Heart left ventricle (tissue), 16 donors: ENCODE data around the gene PDE4DIP. TPM values are rescaled to one million over a fixed set of nuclear protein-coding genes. Genes with fewer than 3 reads are reported as not detected.
"Not testable (repeated sequence)": the region's sequence is repeated elsewhere in the genome, so short reads cannot be mapped to it uniquely, and the experiment has no call there.

Source experiments
- ATAC-seq, 4 donors: fragments of 200-7000 bp; cut with Tn5 transposase; one replicate each; pipeline ENCODE4 v1.9.1; 2020 to 2022; ENCODE audit warnings: moderate library complexity in 4 of 4, mild to moderate bottlenecking in 3 of 4, moderate number of reproducible peaks in 1 of 4
- DNase-seq, 5 donors: peaks; one replicate each; pipeline ENCODE4 v3.0.0-alpha.2; 2020
- H3K27ac ChIP-seq, 12 donors: fragments of 200-600 bp; sonication (generic) in 4 of 12; one replicate each; pipeline versions ENCODE4 v1.5.0 to v1.8.0; 2016 to 2022; ENCODE audit warnings: mild to moderate bottlenecking in 2 of 12
- H3K27me3 ChIP-seq, 9 donors: fragments of 200-600 bp; sonication (generic) in 2 of 9; one replicate each; pipeline versions ENCODE4 v1.5.1 to v1.8.0; 2016 to 2022; ENCODE audit warnings: mild to moderate bottlenecking in 3 of 9
- H3K36me3 ChIP-seq, 9 donors: fragments of 200-600 bp; sonication (generic) in 2 of 9; one replicate each; pipeline versions ENCODE4 v1.5.0 to v1.8.0; 2018 to 2022; ENCODE audit warnings: mild to moderate bottlenecking in 2 of 9
- H3K4me1 ChIP-seq, 12 donors: fragments of 200-600 bp; sonication (generic) in 4 of 12; one replicate each; pipeline versions ENCODE4 v1.5.0 to v1.8.0; 2016 to 2022; ENCODE audit warnings: mild to moderate bottlenecking in 3 of 12
- H3K4me3 ChIP-seq, 12 donors: fragments of 200-600 bp; sonication (generic) in 4 of 12; one replicate each; pipeline versions ENCODE4 v1.5.0 to v1.8.0; 2017 to 2022; ENCODE audit warnings: mild to moderate bottlenecking in 9 of 12, moderate library complexity in 4 of 12
- H3K9me3 ChIP-seq, 12 donors: fragments of 200-600 bp; sonication (generic) in 4 of 12; one replicate each; pipeline versions ENCODE4 v1.5.0 to v1.8.0; 2016 to 2022; ENCODE audit warnings: mild to moderate bottlenecking in 1 of 12
- WGBS, 4 donors: extraction: QIAGEN DNeasy Blood & Tissue Kit in 2 of 4; methylation state at CpG; one replicate each; pipeline versions ENCODE4 v1.1.5 to v1.1.7; 2013 to 2018; 5-methylcytosine and 5-hydroxymethylcytosine counted together
- intact Hi-C, 10 donors: fragments of 100-400 bp; cut with DNase I; formaldehyde crosslinking; loops; one replicate each; pipeline versions ENCODE4 v1.11.1 to v1.14.2; 2022
- long read RNA-seq, 3 donors: library from polyadenylated mRNA; unstranded; transcript quantifications; one replicate each; pipeline ENCODE4 v2.0.0, GENCODE V29; 2020 to 2021
- polyA plus RNA-seq, 2 donors: library from polyadenylated mRNA; stranded (reverse); fragments of 200-250 nt; gene quantifications; one replicate each; pipeline ENCODE4 v1.2.3, GENCODE V29; 2013
- total RNA-seq, 9 donors: library from RNA; depleted of rRNA in 2 of 9; stranded (reverse); fragments of >200 nt in 2 of 9; fragmentation: NEBNext Ultra II Directional in 3 of 9; extraction: Animal tissue kit (Norgen Biotek cat#: 25700) in 3 of 9; gene quantifications; one replicate each; pipeline versions ENCODE4 v1.1.0 to v1.2.4, GENCODE V29; 2016 to 2023
- donor health status: ischemic (EF 13 %, LVEDD 7.1; RV severe dilation, severe dysfunction).
- donor health status: healthy with polysubstance abuse.
- donor health status: DM: no; HTN: yes; CAD: no.
- donor health status: DM: no; HTN: no; CAD: no.
- donor health status: ischemic (EF 25% LVEDD 6.9; RV normal size, moderate dysfunction).
- donor health status: ischemic (EF 25% LVEDD 5.7; RV mildly dilated, moderate dysfunction).
- donor health status: healthy.
- donor health status: DM: yes; HTN: yes; CAD: no.
- donor health status: ischemic (EF 35%, LVEDD 5.7; RV mildly dilated, moderate dysfunction).
- donor health status: nonischemic (EF 11% LVEDD 7.7; RV severe dilation, severe dysfunction).
- donor health status: DM: yes; HTN: yes; CAD: no.
- donor health status: PGD.
- donor health status: ischemic (EF 29% LVEDD 5.4; RV normal size, mild dysfunction).
- donor health status: nonischemic (EF 23%, LVEDD 6.1; RV moderate dilation, normal function).

The PDE4DIP gene
- total RNA-seq: 1,000 to 10,000 TPM; 1,299 to 2,892 (median 2,435) TPM
- polyA plus RNA-seq: 100 to 1,000 TPM; 614 to 835 TPM
- long read RNA-seq, donor 1, full-length matches to known transcripts: 118 of 1,233 reads
- long read RNA-seq, donor 1, partial matches to known transcripts: 987 of 1,233 reads
- long read RNA-seq, donor 1, other reads (novel, unspliced or antisense): 128 of 1,233 reads
- long read RNA-seq, donor 2, full-length matches to known transcripts: 141 of 2,602 reads
- long read RNA-seq, donor 2, partial matches to known transcripts: 2,331 of 2,602 reads
- long read RNA-seq, donor 2, other reads (novel, unspliced or antisense): 130 of 2,602 reads
- long read RNA-seq, donor 3, full-length matches to known transcripts: 110 of 1,045 reads
- long read RNA-seq, donor 3, partial matches to known transcripts: 806 of 1,045 reads
- long read RNA-seq, donor 3, other reads (novel, unspliced or antisense): 129 of 1,045 reads

- ATAC-seq (peak; percentile 87 to 97 (median 92)), DNase-seq (peak in 4 of 5 donors; percentile 6 to 63 (median 29))
- intact Hi-C loops, H3K27ac ChIP-seq, H3K27me3 ChIP-seq, H3K36me3 ChIP-seq, H3K4me3 ChIP-seq, H3K9me3 ChIP-seq, H3K4me1 ChIP-seq: not testable (repeated sequence)
- 0 to 1% methylated on average over 12 to 14 of the region's 36 CpGs; no CpG with 5 or more reads in 2 of the 4 donors for WGBS, 4 donors
Observed at GRCh38 chr1:148844220-148844619, at the start of gene PDE4DIP. PDE4DIP (plus strand) TSS chr1:148844428; CDS start chr1:148844775, 347 bp downstream.

- H3K27ac ChIP-seq, H3K4me1 ChIP-seq, H3K36me3 ChIP-seq, intact Hi-C loops, DNase-seq, H3K27me3 ChIP-seq, H3K4me3 ChIP-seq, H3K9me3 ChIP-seq: not testable (repeated sequence)
- ATAC-seq: peak in 3 of 4 donors; percentile 45 to 57 (median 56)
- no CpG with 5 or more reads among the region's 50 CpGs for WGBS, 4 donors
Observed at GRCh38 chr1:148808268-148808928, 35.8 kb upstream of the PDE4DIP start.

GRCh38 chr1:148808929-148809283 is 35.3 kb upstream of the PDE4DIP start:
- DNase-seq, H3K4me1 ChIP-seq, ATAC-seq, intact Hi-C loops, H3K27me3 ChIP-seq, H3K27ac ChIP-seq, H3K9me3 ChIP-seq, H3K36me3 ChIP-seq, H3K4me3 ChIP-seq: not testable (repeated sequence)
- no CpG with 5 or more reads among the region's 6 CpGs for WGBS, 4 donors

GRCh38 chr1:148822180-148822579 is 22.0 kb upstream of the PDE4DIP start:
- H3K27ac ChIP-seq, H3K4me1 ChIP-seq, H3K36me3 ChIP-seq, DNase-seq, ATAC-seq, H3K9me3 ChIP-seq, intact Hi-C loops, H3K27me3 ChIP-seq, H3K4me3 ChIP-seq: not testable (repeated sequence)
- WGBS, 4 donors: 86 to 100% (median 95%) methylated on average over 1 of the region's 7 CpGs

- H3K9me3 ChIP-seq, H3K36me3 ChIP-seq, H3K27me3 ChIP-seq, H3K4me1 ChIP-seq, H3K27ac ChIP-seq, H3K4me3 ChIP-seq, ATAC-seq, intact Hi-C loops, DNase-seq: not testable (repeated sequence)
- 100% methylated on average over 1 of the region's 2 CpGs; no CpG with 5 or more reads in 3 of the 4 donors for WGBS, 4 donors
Observed at GRCh38 chr1:148823822-148824221, 20.4 kb upstream of the PDE4DIP start.

GRCh38 chr1:148825029-148825428 is 19.2 kb upstream of the PDE4DIP start:
- H3K27ac ChIP-seq, intact Hi-C loops, H3K4me3 ChIP-seq, H3K36me3 ChIP-seq, H3K4me1 ChIP-seq, H3K9me3 ChIP-seq, DNase-seq, H3K27me3 ChIP-seq: not testable (repeated sequence)
- no CpG with 5 or more reads among the region's 2 CpGs for WGBS, 4 donors
- peak; percentile 47 to 86 (median 74) for ATAC-seq

GRCh38 chr1:148828531-148828930 is 15.7 kb upstream of the PDE4DIP start:
- DNase-seq, H3K4me1 ChIP-seq, H3K9me3 ChIP-seq, H3K4me3 ChIP-seq, intact Hi-C loops, ATAC-seq, H3K27me3 ChIP-seq, H3K27ac ChIP-seq, H3K36me3 ChIP-seq: not testable (repeated sequence)
- 40 to 67% (median 46%) methylated on average over 1 to 2 of the region's 2 CpGs for WGBS, 4 donors

GRCh38 chr1:148828962-148829361 is 15.3 kb upstream of the PDE4DIP start:
- H3K9me3 ChIP-seq, H3K27ac ChIP-seq, intact Hi-C loops, H3K27me3 ChIP-seq, H3K4me1 ChIP-seq, DNase-seq, H3K36me3 ChIP-seq, H3K4me3 ChIP-seq: not testable (repeated sequence)
- peak in 3 of 4 donors; percentile 38 to 64 (median 49) for ATAC-seq

GRCh38 chr1:148829365-148829764 is 14.9 kb upstream of the PDE4DIP start:
- H3K4me1 ChIP-seq, DNase-seq, intact Hi-C loops, H3K4me3 ChIP-seq, H3K9me3 ChIP-seq, H3K27me3 ChIP-seq, H3K36me3 ChIP-seq, H3K27ac ChIP-seq: not testable (repeated sequence)
- WGBS, 4 donors: no CpG with 5 or more reads among the region's 3 CpGs
- peak in 2 of 4 donors; percentile 39 to 64 for ATAC-seq

GRCh38 chr1:148841262-148841661 is 3.0 kb upstream of the PDE4DIP start:
- ATAC-seq: peak in 1 of 4 donors; percentile 15
- H3K36me3 ChIP-seq, H3K27me3 ChIP-seq, intact Hi-C loops, H3K4me1 ChIP-seq, H3K4me3 ChIP-seq, H3K9me3 ChIP-seq, H3K27ac ChIP-seq, DNase-seq: not testable (repeated sequence)
- 80 to 100% methylated on average over 1 of the region's 1 CpG; no CpG with 5 or more reads in 2 of the 4 donors for WGBS, 4 donors

- DNase-seq, H3K36me3 ChIP-seq, H3K4me1 ChIP-seq, H3K27ac ChIP-seq, intact Hi-C loops, H3K9me3 ChIP-seq, H3K27me3 ChIP-seq, H3K4me3 ChIP-seq: not testable (repeated sequence)
- peak; percentile 11 to 26 (median 24) for ATAC-seq
- no CpG with 5 or more reads among the region's 14 CpGs for WGBS, 4 donors
Observed at GRCh38 chr1:148844651-148845050, 423 bp downstream of the PDE4DIP start.
